Suprapubic skin (tissue), 4 donors: Measurements from ENCODE around the gene GJB3. TPM values are rescaled to one million over a fixed set of nuclear protein-coding genes. Genes with fewer than 3 reads are reported as not detected.
"Not testable (repeated sequence)": the region's sequence is repeated elsewhere in the genome, so short reads cannot be mapped to it uniquely, and the experiment has no call there.

Experiments
- DNase-seq, 2 donors: peaks; one replicate each; pipeline ENCODE4 v3.0.0-alpha.2; 2019; ENCODE audit warnings: low spot score in 2 of 2
- H3K27ac ChIP-seq: fragments of 200-600 bp; sonication (generic); one replicate; pipeline ENCODE4 v1.5.1; 2019
- H3K27me3 ChIP-seq: fragments of 200-600 bp; sonication (generic); one replicate; pipeline ENCODE4 v1.5.1; 2019
- H3K36me3 ChIP-seq: fragments of 200-600 bp; sonication (generic); one replicate; pipeline ENCODE4 v1.5.1; 2019
- H3K4me1 ChIP-seq: fragments of 200-600 bp; sonication (generic); one replicate; pipeline ENCODE4 v1.5.1; 2019
- H3K4me3 ChIP-seq: fragments of 200-600 bp; sonication (generic); one replicate; pipeline ENCODE4 v1.5.1; 2019; ENCODE audit warnings: mild to moderate bottlenecking
- H3K9me3 ChIP-seq: fragments of 200-600 bp; sonication (generic); one replicate; pipeline ENCODE4 v1.5.1; 2019
- EP300 ChIP-seq: sonication (generic); formaldehyde crosslinking; IDR thresholded peaks from one replicate; pipeline ENCODE4 v1.6.1; 2017; ENCODE audit warnings: antibody characterized with exemption
- POLR2A ChIP-seq, 2 donors: fragments of 450-650 bp; IDR thresholded peaks; one replicate each; pipeline ENCODE4 v1.6.1; 2017; ENCODE audit warnings: antibody characterized with exemption in 2 of 2, mild to moderate bottlenecking in 2 of 2, moderate library complexity in 2 of 2
- POLR2AphosphoS5 ChIP-seq, 3 donors: sonication (generic); formaldehyde crosslinking; IDR thresholded peaks; one replicate each; pipeline ENCODE4 v1.6.1; 2017; ENCODE audit warnings: antibody characterized with exemption in 3 of 3
- WGBS: methylation state at CpG from one replicate; pipeline ENCODE4 v1.1.5; 2018; 5-methylcytosine and 5-hydroxymethylcytosine counted together
- total RNA-seq, 4 donors: library from RNA; depleted of rRNA; stranded (reverse); fragments of >200 nt; gene quantifications; one replicate each; pipeline ENCODE4 v1.1.0, GENCODE V29; 2016
- TF ChIP-seq, protein P1 (sequence below), 2 donors: fragments of 200-600 bp in 1 of 2; fragments of 450-650 bp in 1 of 2; sonication (generic) in 1 of 2; IDR thresholded peaks; one replicate each; pipeline ENCODE4 v1.5.1; 2016 to 2019; ENCODE audit warnings: antibody characterized with exemption in 2 of 2, mild to moderate bottlenecking in 1 of 2, moderate library complexity in 1 of 2

GJB3 gene
- total RNA-seq, 4 donors from 2014 or later: 76.0 to 268 (median 186) TPM

DNA sequence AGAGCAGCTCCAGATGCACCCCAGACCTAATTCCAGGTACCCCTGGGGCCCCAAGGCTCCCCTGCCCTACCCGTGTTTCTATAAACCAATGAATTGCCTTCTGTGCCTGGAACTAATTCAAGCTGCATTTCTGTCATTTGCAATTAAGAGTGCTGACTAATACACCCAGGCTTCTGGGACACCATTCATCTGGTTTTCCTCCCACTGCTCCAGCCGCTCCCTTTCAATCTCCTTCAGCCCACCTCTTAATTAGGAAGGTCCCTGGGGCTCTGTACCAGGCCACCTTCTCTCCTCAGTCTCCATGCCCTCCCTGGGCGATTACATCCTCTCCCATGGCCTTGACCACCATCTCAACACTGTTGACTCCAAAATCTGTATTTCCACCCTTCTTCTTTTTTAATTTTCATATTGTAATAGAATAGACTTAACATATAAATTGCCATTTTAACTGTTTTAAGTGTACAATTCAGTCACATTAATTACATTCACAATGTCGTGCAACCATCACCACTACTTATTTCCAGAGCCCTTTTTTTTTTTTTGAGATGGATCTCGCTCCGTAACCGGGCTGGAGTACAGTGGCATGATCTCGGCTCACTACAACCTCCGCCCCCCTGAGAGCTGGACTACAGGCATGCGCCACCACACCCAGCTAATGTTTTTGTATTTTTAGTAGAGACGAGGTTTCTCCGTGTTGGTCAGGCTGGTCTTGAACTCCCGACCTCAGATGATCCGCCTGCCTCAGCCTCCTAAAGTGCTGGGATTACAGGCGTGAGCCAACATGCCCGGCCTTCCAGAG lies 9.2 kb upstream of the GJB3 start:
- H3K4me3 ChIP-seq: no peak overlapping the region
- no peak for DNase-seq
- TF ChIP-seq POLR2AphosphoS5 (IDR thresholded peaks at IDR 0.05) (no peak), POLR2A (IDR thresholded peaks at IDR 0.05) (no peak), EP300 (no peak)
- TF ChIP-seq, protein P1, sequence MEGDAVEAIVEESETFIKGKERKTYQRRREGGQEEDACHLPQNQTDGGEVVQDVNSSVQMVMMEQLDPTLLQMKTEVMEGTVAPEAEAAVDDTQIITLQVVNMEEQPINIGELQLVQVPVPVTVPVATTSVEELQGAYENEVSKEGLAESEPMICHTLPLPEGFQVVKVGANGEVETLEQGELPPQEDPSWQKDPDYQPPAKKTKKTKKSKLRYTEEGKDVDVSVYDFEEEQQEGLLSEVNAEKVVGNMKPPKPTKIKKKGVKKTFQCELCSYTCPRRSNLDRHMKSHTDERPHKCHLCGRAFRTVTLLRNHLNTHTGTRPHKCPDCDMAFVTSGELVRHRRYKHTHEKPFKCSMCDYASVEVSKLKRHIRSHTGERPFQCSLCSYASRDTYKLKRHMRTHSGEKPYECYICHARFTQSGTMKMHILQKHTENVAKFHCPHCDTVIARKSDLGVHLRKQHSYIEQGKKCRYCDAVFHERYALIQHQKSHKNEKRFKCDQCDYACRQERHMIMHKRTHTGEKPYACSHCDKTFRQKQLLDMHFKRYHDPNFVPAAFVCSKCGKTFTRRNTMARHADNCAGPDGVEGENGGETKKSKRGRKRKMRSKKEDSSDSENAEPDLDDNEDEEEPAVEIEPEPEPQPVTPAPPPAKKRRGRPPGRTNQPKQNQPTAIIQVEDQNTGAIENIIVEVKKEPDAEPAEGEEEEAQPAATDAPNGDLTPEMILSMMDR (IDR thresholded peaks at IDR 0.05): no peak
- peak overlapping the region; percentile 56 for H3K27ac ChIP-seq
- H3K27me3 ChIP-seq: peaks cover 2% of the 10 kb centered on the region
- H3K4me1 ChIP-seq: peaks cover 9% of the 10 kb centered on the region
- no peaks in the 10 kb centered on the region for H3K9me3 ChIP-seq
- WGBS: 79% methylated on average over 16 of the region's 16 CpGs
- no peaks in the 10 kb centered on the region for H3K36me3 ChIP-seq

DNA sequence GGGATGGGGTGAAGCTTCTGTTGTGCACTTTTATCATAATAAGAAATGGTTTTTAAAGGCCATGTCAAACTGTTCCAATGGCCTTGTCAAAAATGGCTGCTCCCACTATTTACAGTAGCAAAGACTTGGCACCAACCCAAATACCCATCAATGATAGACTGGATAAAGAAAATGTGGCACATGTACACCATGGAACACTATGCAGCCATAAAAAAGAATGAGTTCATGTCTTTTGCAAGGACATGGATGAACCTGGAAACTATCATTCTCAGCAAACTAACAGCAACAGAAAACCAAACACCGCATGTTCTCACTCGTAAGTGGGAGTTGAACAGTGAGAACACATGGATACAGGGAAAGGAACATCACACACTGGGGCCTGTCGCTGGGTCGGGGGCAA lies 7.9 kb upstream of the GJB3 start:
- DNase-seq, H3K27ac ChIP-seq, H3K4me3 ChIP-seq, H3K9me3 ChIP-seq, H3K36me3 ChIP-seq, H3K27me3 ChIP-seq: not testable (repeated sequence)
- WGBS: 82% methylated on average over 4 of the region's 4 CpGs
- peaks cover 12% of the 10 kb centered on the region for H3K4me1 ChIP-seq

DNA sequence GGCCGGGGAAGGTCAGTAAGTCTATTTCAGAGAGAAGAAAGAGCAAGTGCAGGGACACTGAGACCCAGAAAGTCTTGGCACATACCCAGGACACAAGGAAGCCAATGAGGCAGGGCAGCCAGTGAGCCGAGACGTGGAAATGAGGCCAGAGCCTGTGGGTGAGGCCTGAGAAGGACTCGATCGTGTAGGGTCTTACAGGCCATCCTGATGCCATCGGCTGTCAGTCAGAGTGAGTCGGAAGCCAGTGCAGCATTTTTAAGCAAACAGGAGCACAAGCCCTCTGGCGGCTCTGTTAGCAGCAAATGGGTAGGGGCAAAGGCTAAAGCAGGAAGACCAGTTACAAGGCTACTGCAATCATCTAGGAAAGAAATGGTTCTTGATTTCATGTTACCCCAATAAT lies 6.1 kb upstream of the GJB3 start:
- no peak overlapping the region for H3K27ac ChIP-seq
- TF ChIP-seq EP300 (no peak), POLR2A (IDR thresholded peaks at IDR 0.05) (no peak), POLR2AphosphoS5 (IDR thresholded peaks at IDR 0.05) (no peak)
- TF ChIP-seq, protein P1 (IDR thresholded peaks at IDR 0.05): no peak
- WGBS: 67% methylated on average over 8 of the region's 8 CpGs
- no peak overlapping the region for H3K4me3 ChIP-seq
- H3K36me3 ChIP-seq: no peaks in the 10 kb centered on the region
- no peaks in the 10 kb centered on the region for H3K9me3 ChIP-seq
- H3K27me3 ChIP-seq: peaks cover 9% of the 10 kb centered on the region
- no peak for DNase-seq
- H3K4me1 ChIP-seq: peaks cover 26% of the 10 kb centered on the region

DNA sequence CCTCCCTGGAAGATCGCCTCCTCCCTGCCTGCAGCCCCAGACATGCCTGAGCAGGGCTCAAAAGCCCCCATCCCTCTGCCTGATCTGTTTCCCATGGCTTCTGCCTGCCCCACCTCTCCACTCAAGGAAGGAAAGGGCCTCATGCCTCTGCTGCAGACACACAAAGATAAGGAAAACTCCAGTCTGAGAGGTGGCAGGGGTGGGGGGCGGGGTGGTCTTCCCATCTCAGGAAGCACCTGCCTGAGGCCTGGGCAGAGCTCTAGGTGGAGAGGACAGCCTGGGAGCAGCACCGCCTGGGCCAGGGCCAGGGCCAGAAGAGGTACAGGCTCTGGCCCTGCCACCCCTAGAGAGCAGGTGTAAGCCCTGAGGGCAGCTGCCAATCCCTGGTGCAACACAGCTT lies 4.1 kb upstream of the GJB3 start:
- Histone ChIP-seq H3K27me3 (peaks cover 19% of the 10 kb centered on the region), H3K9me3 (no peaks in the 10 kb centered on the region), H3K4me3 (no peak overlapping the region), H3K4me1 (peaks cover 36% of the 10 kb centered on the region), H3K36me3 (no peaks in the 10 kb centered on the region), H3K27ac (peak overlapping the region; percentile 37)
- TF ChIP-seq POLR2A (IDR thresholded peaks at IDR 0.05) (no peak), EP300 (no peak), POLR2AphosphoS5 (IDR thresholded peaks at IDR 0.05) (no peak)
- TF ChIP-seq, protein P1 (IDR thresholded peaks at IDR 0.05): no peak
- no CpG with 5 or more reads among the region's 3 CpGs for WGBS
- DNase-seq: peak in 1 of 2 donors; percentile 48

DNA sequence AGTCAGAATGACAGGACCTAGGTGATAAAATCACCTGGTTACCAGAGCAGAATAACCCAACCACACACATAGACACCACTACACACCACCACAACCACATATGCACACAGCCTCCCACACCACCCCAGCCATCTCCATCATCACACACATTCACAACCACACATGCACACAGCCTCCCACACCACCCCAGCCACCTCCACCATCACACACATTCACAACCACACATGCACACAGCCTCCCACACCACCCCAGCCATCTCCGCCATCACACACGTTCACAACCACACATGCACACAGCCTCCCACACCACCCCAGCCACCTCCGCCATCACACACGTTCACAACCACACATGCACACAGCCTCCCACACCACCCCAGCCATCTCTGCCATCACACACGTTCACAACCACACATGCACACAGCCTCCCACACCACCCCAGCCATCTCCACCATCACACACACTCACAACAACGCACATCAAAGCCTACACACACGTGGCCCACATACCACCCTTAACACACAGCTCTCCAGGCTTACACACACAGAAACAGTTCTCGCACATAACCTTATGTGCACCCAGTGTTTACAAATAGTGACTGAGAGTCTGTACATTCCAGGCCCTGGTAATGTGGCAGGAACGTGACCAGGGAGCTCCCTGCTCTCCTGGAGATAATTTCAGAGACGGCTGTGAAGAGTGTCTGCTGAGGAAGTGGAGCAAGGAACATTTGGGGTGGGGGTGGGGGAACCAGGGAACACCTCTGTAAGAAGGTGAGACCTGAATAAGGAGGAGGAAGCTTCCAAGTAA lies 3.3 kb upstream of the GJB3 start:
- no peaks in the 10 kb centered on the region for H3K36me3 ChIP-seq
- H3K9me3 ChIP-seq: no peaks in the 10 kb centered on the region
- TF ChIP-seq POLR2AphosphoS5 (IDR thresholded peaks at IDR 0.05): no peak
- TF ChIP-seq, protein P1 (IDR thresholded peaks at IDR 0.05): no peak
- TF ChIP-seq POLR2A (IDR thresholded peaks at IDR 0.05): no peak
- TF ChIP-seq EP300: no peak
- peak in 1 of 2 donors; percentile 49 for DNase-seq
- 66% methylated on average over 9 of the region's 10 CpGs for WGBS
- H3K4me3 ChIP-seq: no peak overlapping the region
- peaks cover 36% of the 10 kb centered on the region for H3K4me1 ChIP-seq
- H3K27me3 ChIP-seq: peaks cover 25% of the 10 kb centered on the region
- H3K27ac ChIP-seq: peak overlapping the region; percentile 37
